BLaER1 treated with 17β-estradiol and CSF1 and Interleukin-3, amounts not matched to agents 10 nM and 100 nM (cell line): Measurements from ENCODE around the gene PTPRJ.
A peak's percentile ranks its signal among the peaks of the same experiment; 100 is the strongest.

Experiments used
- H3K27ac ChIP-seq, 11 experiments: shearing (Covaris generic); formaldehyde crosslinking; 2 replicates each; pipeline ENCODE4 v1.8.1; 2022
- H3K27me3 ChIP-seq, 11 experiments: shearing (Covaris generic); formaldehyde crosslinking; 2 replicates each; pipeline ENCODE4 v1.8.1; 2022
- H3K36me3 ChIP-seq, 11 experiments: shearing (Covaris generic); formaldehyde crosslinking; 2 replicates each; pipeline ENCODE4 v1.8.1; 2022
- H3K4me1 ChIP-seq, 10 experiments: shearing (Covaris generic); formaldehyde crosslinking; 2 replicates each; pipeline ENCODE4 v1.8.1; 2022
- H3K4me2 ChIP-seq, 11 experiments: shearing (Covaris generic); formaldehyde crosslinking; 2 replicates each; pipeline ENCODE4 v1.8.1; 2022
- H3K4me3 ChIP-seq, 10 experiments: shearing (Covaris generic); formaldehyde crosslinking; 2 replicates each; pipeline ENCODE4 v1.8.1; 2022
- H3K9ac ChIP-seq, 11 experiments: shearing (Covaris generic); formaldehyde crosslinking; 2 replicates each; pipeline ENCODE4 v1.8.1; 2022
- H3K9me3 ChIP-seq, 11 experiments: shearing (Covaris generic); formaldehyde crosslinking; replicated peaks in 1 of 11; 2 replicates each; pipeline ENCODE4 v1.8.1; 2022
- H4K20me1 ChIP-seq, 11 experiments: shearing (Covaris generic); formaldehyde crosslinking; 2 replicates each; pipeline ENCODE4 v1.8.1; 2022
- Cebpa-rat ChIP-seq, 11 experiments: shearing (Covaris generic); IDR thresholded peaks; 2 replicates each; pipeline ENCODE4 v1.8.1; 2022

Gene PTPRJ

DNA sequence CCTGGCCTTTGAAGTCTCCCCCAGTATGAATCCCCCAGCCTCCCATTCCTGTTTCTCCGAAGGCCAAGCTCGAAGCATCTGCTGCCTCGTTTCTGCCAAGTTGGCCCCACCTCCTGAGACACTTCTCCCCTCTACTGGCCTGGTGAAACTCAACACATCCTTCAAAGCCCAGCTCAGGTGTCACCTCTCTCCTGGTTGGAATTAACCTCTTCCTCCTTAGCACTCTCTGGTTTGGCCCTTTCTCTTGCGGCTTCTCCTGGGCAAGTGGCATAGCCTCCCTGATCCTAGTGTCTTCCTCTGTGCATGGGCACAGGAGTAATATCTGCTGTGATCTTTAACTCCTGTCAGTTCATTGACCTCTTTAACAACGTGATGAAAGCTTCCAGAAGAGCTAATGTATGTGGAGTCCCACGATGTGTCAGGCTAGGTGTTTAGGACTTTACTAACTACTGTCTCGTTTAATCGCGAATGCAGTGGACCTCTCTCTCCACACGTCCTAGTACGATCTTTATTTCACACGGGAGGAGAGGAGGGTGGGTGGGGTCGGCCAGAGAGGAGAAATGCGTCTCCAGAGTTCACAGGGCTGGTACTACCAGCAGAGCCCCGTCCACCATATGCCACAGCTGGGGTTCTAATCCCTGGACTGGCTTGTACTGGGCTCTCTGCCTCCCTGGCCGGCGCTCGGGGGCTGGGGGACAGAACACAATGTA lies 826 bp upstream of the PTPRJ start:
- Histone ChIP-seq H3K9ac (peak overlapping the region in 10 of 11 experiments; percentile 37 to 99 (median 88); a peak in 17 of 22 replicates), H3K27ac (peak overlapping the region in 5 of 11 experiments; percentile 25 to 97 (median 88); a peak in 8 of 22 replicates)

DNA sequence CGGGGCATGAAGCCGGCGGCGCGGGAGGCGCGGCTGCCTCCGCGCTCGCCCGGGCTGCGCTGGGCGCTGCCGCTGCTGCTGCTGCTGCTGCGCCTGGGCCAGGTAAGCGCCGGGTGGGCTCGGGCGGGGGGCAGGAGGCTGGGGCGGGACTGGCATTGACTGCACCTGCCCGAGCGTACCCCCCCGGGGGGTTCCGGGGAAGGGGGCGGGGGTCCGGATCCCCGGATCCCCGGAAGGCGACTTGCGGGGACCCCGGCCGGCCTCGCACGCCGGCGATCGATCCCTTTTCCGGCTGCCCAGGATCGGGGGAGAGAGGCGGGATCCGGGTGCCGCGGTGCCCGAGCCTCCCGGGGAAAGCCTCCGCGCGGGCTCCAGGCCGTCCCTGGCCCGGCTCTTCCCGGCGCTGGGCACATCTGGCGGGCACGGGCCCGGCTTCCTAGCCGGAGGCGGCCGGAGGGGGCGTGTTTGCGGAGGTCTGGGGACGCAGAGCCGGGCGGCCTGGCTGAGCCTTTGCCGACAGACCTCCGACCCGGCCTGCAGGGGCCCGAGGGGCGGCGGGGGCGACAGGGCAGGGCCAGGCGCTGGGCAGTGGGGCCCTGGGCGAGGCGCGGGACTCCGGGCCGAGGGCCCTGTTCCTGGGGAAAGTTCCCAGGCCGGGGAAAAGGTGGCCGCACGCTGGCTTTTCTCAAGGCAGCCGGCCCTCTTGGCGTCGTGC lies 705 bp downstream of the PTPRJ start:
- H3K36me3 ChIP-seq, result peaks cover 0 to 31% (median 11%) of the 10 kb centered on the region in 11 experiments; a peak in 10 of 22 replicates
- peaks cover 27 to 55% (median 45%) of the 10 kb centered on the region in 10 experiments for H3K4me1 ChIP-seq
- no peak for TF ChIP-seq Cebpa-rat (IDR thresholded peaks at IDR 0.05)
- no peaks in the 10 kb centered on the region for H3K9me3 ChIP-seq
- H3K27ac ChIP-seq, result peak overlapping the region; percentile 71 to 97 (median 74)
- H3K9ac ChIP-seq, result peak overlapping the region; percentile 79 to 99 (median 87)
- peaks cover 0 to 23% (median 3%) of the 10 kb centered on the region in 11 experiments; a peak in 9 of 22 replicates for H3K27me3 ChIP-seq
- peak overlapping the region; percentile 77 to 99 (median 90) for H3K4me3 ChIP-seq
- peak overlapping the region; percentile 83 to 100 (median 96) for H3K4me2 ChIP-seq
- peaks cover 0 to 32% (median 0%) of the 10 kb centered on the region in 11 experiments; a peak in 5 of 22 replicates for H4K20me1 ChIP-seq

More for the DNA sequence above, 826 bp upstream of the PTPRJ start:
- no peak for TF ChIP-seq Cebpa-rat (IDR thresholded peaks at IDR 0.05)
- H3K36me3 ChIP-seq, result peaks cover 0 to 15% (median 4%) of the 10 kb centered on the region in 11 experiments; a peak in 9 of 22 replicates
- H4K20me1 ChIP-seq, result peaks cover 0 to 18% (median 0%) of the 10 kb centered on the region in 11 experiments; a peak in 5 of 22 replicates
- H3K9me3 ChIP-seq, result no peaks in the 10 kb centered on the region
- H3K27me3 ChIP-seq, result peaks cover 0 to 23% (median 3%) of the 10 kb centered on the region in 11 experiments; a peak in 9 of 22 replicates
- peak overlapping the region; percentile 77 to 99 (median 90); a peak in 18 of 20 replicates for H3K4me3 ChIP-seq
- peaks cover 37 to 52% (median 45%) of the 10 kb centered on the region in 10 experiments for H3K4me1 ChIP-seq
- H3K4me2 ChIP-seq, result peak overlapping the region; percentile 83 to 98 (median 91)

DNA sequence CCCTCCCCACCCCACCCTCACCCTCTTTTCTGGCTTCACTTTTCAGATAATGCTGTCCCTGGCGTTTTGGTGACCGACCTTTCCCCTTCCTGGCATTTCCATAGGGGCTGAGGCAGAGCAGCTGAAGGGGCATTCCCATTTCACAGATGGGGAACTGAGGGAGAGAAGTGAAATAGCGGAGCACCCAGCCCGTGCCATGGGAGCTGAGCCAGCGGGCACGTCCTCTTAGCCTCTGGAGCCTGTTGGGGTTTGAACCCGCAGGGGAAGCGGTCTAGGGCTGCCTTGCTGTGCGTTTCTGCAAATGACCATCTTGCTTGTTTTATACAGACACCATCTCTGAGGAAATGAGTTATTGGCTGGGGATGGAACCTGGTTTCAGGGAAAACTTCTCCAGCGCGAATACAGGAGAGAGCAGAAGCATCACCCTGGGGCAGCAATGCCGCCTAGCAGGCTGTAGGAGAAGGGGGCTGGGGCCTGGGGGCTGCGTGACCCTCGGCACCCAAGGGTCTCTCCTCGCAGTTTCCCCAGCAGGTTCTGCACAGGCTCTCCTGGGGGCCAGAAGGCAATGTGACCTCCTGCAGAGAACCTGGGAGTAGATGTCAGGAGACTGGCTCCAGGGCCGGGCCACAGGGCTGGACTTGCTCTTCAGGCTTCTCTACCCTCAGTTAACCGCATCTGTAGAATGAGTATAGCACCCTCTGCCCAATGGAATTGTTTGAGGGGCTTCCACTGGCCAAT lies 1.5 kb downstream of the PTPRJ start:
- TF ChIP-seq Cebpa-rat (IDR thresholded peaks at IDR 0.05), result no peak
- Histone ChIP-seq H3K4me1 (peaks cover 31 to 63% (median 53%) of the 10 kb centered on the region in 10 experiments), H3K4me2 (peak overlapping the region; percentile 83 to 100 (median 96)), H3K9me3 (no peaks in the 10 kb centered on the region), H4K20me1 (peaks cover 0 to 39% (median 0%) of the 10 kb centered on the region in 11 experiments; a peak in 6 of 22 replicates), H3K36me3 (peaks cover 0 to 36% (median 11%) of the 10 kb centered on the region in 11 experiments; a peak in 10 of 22 replicates), H3K9ac (peak overlapping the region; percentile 79 to 99 (median 87)), H3K4me3 (peak overlapping the region; percentile 77 to 99 (median 90)), H3K27ac (peak overlapping the region; percentile 71 to 97 (median 74); a peak in 21 of 22 replicates), H3K27me3 (peaks cover 0 to 23% (median 3%) of the 10 kb centered on the region in 11 experiments; a peak in 9 of 22 replicates)

- no peak for TF ChIP-seq Cebpa-rat (IDR thresholded peaks at IDR 0.05)
- H3K9ac ChIP-seq, result peak overlapping the region in 7 of 11 experiments; percentile 29 to 99 (median 91); a peak in 11 of 22 replicates
- H3K4me2 ChIP-seq, result peak overlapping the region; percentile 83 to 100 (median 96)
- H4K20me1 ChIP-seq, result peaks cover 0 to 40% (median 0%) of the 10 kb centered on the region in 11 experiments; a peak in 6 of 22 replicates
- no peaks in the 10 kb centered on the region for H3K9me3 ChIP-seq
- H3K4me1 ChIP-seq, result peaks cover 37 to 70% (median 60%) of the 10 kb centered on the region in 10 experiments
- peaks cover 0 to 36% (median 11%) of the 10 kb centered on the region in 11 experiments; a peak in 10 of 22 replicates for H3K36me3 ChIP-seq
- H3K4me3 ChIP-seq, result peak overlapping the region in 9 of 10 experiments; percentile 77 to 99 (median 90); a peak in 16 of 20 replicates
- peaks cover 0 to 23% (median 3%) of the 10 kb centered on the region in 11 experiments; a peak in 9 of 22 replicates for H3K27me3 ChIP-seq
- H3K27ac ChIP-seq, result peak overlapping the region in 10 of 11 experiments; percentile 39 to 97 (median 78); a peak in 16 of 22 replicates
Observed at GRCh38 chr11:47982616-47983015, 2.3 kb downstream of the PTPRJ start.

- peak overlapping the region in 10 of 11 experiments; percentile 20 to 97 (median 56); a peak in 17 of 22 replicates for H3K27ac ChIP-seq
- H3K4me2 ChIP-seq, result peak overlapping the region; percentile 83 to 100 (median 96)
- H3K36me3 ChIP-seq, result peaks cover 0 to 42% (median 11%) of the 10 kb centered on the region in 11 experiments; a peak in 10 of 22 replicates
- H3K9ac ChIP-seq, result peak overlapping the region in 6 of 11 experiments; percentile 29 to 99 (median 82); a peak in 12 of 22 replicates
- H3K4me3 ChIP-seq, result peak overlapping the region in 7 of 10 experiments; percentile 77 to 99 (median 94); a peak in 11 of 20 replicates
- no peaks in the 10 kb centered on the region for H3K9me3 ChIP-seq
- peaks cover 0 to 40% (median 0%) of the 10 kb centered on the region in 11 experiments; a peak in 6 of 22 replicates for H4K20me1 ChIP-seq
- peaks cover 46 to 81% (median 70%) of the 10 kb centered on the region in 10 experiments for H3K4me1 ChIP-seq
- no peak for TF ChIP-seq Cebpa-rat (IDR thresholded peaks at IDR 0.05)
- H3K27me3 ChIP-seq, result peaks cover 0 to 23% (median 3%) of the 10 kb centered on the region in 11 experiments; a peak in 9 of 22 replicates
Observed at GRCh38 chr11:47983464-47984397, 3.4 kb downstream of the PTPRJ start.

- peak overlapping the region in 8 of 11 experiments; percentile 70 to 100 (median 94); a peak in 15 of 22 replicates for H3K4me2 ChIP-seq
- no peaks in the 10 kb centered on the region for H3K9me3 ChIP-seq
- peaks cover 0 to 57% (median 11%) of the 10 kb centered on the region in 11 experiments; a peak in 10 of 22 replicates for H3K36me3 ChIP-seq
- H3K4me1 ChIP-seq, result peaks cover 49 to 95% (median 78%) of the 10 kb centered on the region in 10 experiments
- H4K20me1 ChIP-seq, result peaks cover 0 to 57% (median 5%) of the 10 kb centered on the region in 11 experiments; a peak in 13 of 22 replicates
- peaks cover 0 to 12% (median 0%) of the 10 kb centered on the region in 11 experiments; a peak in 6 of 22 replicates for H3K27me3 ChIP-seq
- peak overlapping the region in 4 of 11 experiments; percentile 69 to 99 (median 82); a peak in 8 of 22 replicates for H3K9ac ChIP-seq
- no peak for TF ChIP-seq Cebpa-rat (IDR thresholded peaks at IDR 0.05)
- peak overlapping the region in 6 of 11 experiments; percentile 73 to 97 (median 88); a peak in 9 of 22 replicates for H3K27ac ChIP-seq
- H3K4me3 ChIP-seq, result peak overlapping the region in 3 of 10 experiments; percentile 19 to 37 (median 32); a peak in 5 of 20 replicates
Observed at GRCh38 chr11:47986219-47986618, 5.9 kb downstream of the PTPRJ start.
